Keratinocyte (primary cell): Measurements from ENCODE around the gene BID.

Experiments
- CTCF ChIP-seq, 3 experiments: IDR thresholded peaks in 1 of 3; conservative IDR thresholded peaks in 1 of 3; optimal IDR thresholded peaks in 1 of 3; 2 replicates in 2 of 3; 3 replicates in 1 of 3; pipeline versions ENCODE3 to v1.5.1; 2011; ENCODE audit warnings: low read length in 3 of 3, mild to moderate bottlenecking in 3 of 3, moderate library complexity in 2 of 3, control low read depth in 1 of 3, inconsistent platforms in 1 of 3; ENCODE audit not compliant: insufficient read depth in 2 of 3; ENCODE audit errors: extremely low read depth in 1 of 3
- EZH2 ChIP-seq: IDR thresholded peaks from one replicate; pipeline ENCODE4 v1.6.1; 2012; ENCODE audit warnings: inconsistent platforms, mild to moderate bottlenecking, low read length, moderate library complexity

GRCh38 chr22:17712441-17712840 lies 61.8 kb downstream of the BID start:
- TF ChIP-seq CTCF (optimal IDR thresholded peaks at IDR 0.05 in 1 of 3, IDR thresholded peaks at IDR 0.05 in 1 of 3, conservative IDR thresholded peaks at IDR 0.05 in 1 of 3; ENCODE audit: extremely low read depth in 1 of 3, insufficient read depth in 2 of 3, low read length in 3 of 3) (no peak), EZH2 (no peak)
